A549 (cell line): Measurements from ENCODE around the gene ARID5B. TPM values are rescaled to one million over a fixed set of nuclear protein-coding genes. Genes with fewer than 3 reads are reported as not detected.
A peak's percentile ranks its signal among the peaks of the same experiment; 100 is the strongest.

ENCODE experiments used
- ATAC-seq, 2 experiments: fragments of 200-7000 bp in 1 of 2; fragments of >200 bp in 1 of 2; cut with Nextera tagmentation in 1 of 2; cut with Tn5 transposase in 1 of 2; 3 replicates each; pipeline versions ENCODE4 v1.8.0 to v1.9.1; 2018 to 2020; ENCODE audit warnings: mild to moderate bottlenecking in 1 of 2, moderate library complexity in 1 of 2
- CTCF ChIA-PET: fragments of 300-600 bp; sonication (Branson Sonifier 250); formaldehyde crosslinking; extraction: SDS; loops from one replicate; lab custom pipeline; 2021; ENCODE audit warnings: antibody characterized with exemption, inconsistent platforms; lab: Yijun Ruan, JAX
- POLR2A ChIA-PET: fragments of 350-600 bp; formaldehyde crosslinking; extraction: SDS; loops from one replicate; lab custom pipeline; 2021; ENCODE audit warnings: antibody characterized with exemption, inconsistent platforms; lab: Yijun Ruan, JAX
- DNase-seq, 2 experiments: peaks; one replicate each; pipeline versions ENCODE4 v3.0.0 to v3.0.0-alpha.2; 2011 to 2016; ENCODE audit warnings: low read depth in 1 of 2, low spot score in 1 of 2
- FAIRE-seq: peaks from 2 replicates; lab custom pipeline; 2011; peaks lifted over from hg19 to GRCh38; lab: Jason Lieb, UNC
- H3K27ac ChIP-seq, 2 experiments: fragments of >200 bp; sonication (Bioruptor Twin); formaldehyde crosslinking; 3 replicates each; pipeline ENCODE4 v1.5.1; 2016 to 2017
- H3K4me1 ChIP-seq: fragments of >200 bp; sonication (Bioruptor Twin); formaldehyde crosslinking; 3 replicates; pipeline ENCODE4 v1.6.1; 2016
- H3K4me2 ChIP-seq: fragments of >200 bp; sonication (Bioruptor Twin); formaldehyde crosslinking; 3 replicates; pipeline ENCODE4 v1.6.1; 2016
- H3K4me3 ChIP-seq: fragments of >200 bp; sonication (Bioruptor Twin); formaldehyde crosslinking; 3 replicates; pipeline ENCODE4 v1.5.1; 2016
- H3K9me3 ChIP-seq: fragments of >200 bp; sonication (Bioruptor Twin); formaldehyde crosslinking; 3 replicates; pipeline ENCODE4 v1.6.1; 2016
- ATOH8 ChIP-seq: fragments of 250-450 bp; sonication (Bioruptor Pico); IDR thresholded peaks from 2 replicates; pipeline ENCODE4 v1.5.0; 2020; ENCODE audit warnings: low read depth, mild to moderate bottlenecking, moderate library complexity
- BCL3 ChIP-seq: fragments of >200 bp; sonication (Bioruptor Twin); formaldehyde crosslinking; IDR thresholded peaks from 3 replicates; pipeline ENCODE4 v1.6.1; 2016
- CEBPB ChIP-seq, 2 experiments: fragments of >200 bp in 1 of 2; sonication (Bioruptor Twin) in 1 of 2; formaldehyde crosslinking in 1 of 2; IDR thresholded peaks; 2 replicates each; pipeline ENCODE4 v1.6.1; 2012 to 2016
- CHD4 ChIP-seq: fragments of 200-600 bp; sonication (generic); IDR thresholded peaks from 2 replicates; pipeline ENCODE4 v1.6.1; 2016; ENCODE audit warnings: antibody characterized with exemption, mild to moderate bottlenecking, borderline replicate concordance
- CTCF ChIP-seq: fragments of >200 bp; sonication (Bioruptor Twin); formaldehyde crosslinking; IDR thresholded peaks from 3 replicates; pipeline ENCODE4 v1.5.1; 2016
- E2F6 ChIP-seq: IDR thresholded peaks from 2 replicates; pipeline ENCODE4 v1.6.1; 2012; ENCODE audit warnings: low read depth, borderline replicate concordance
- EHF ChIP-seq: fragments of 250-450 bp; sonication (Bioruptor Pico); IDR thresholded peaks from 2 replicates; pipeline ENCODE4 v1.5.0; 2020; ENCODE audit warnings: mild to moderate bottlenecking
- EP300 ChIP-seq, 2 experiments: fragments of >200 bp; sonication (Bioruptor Twin); formaldehyde crosslinking; IDR thresholded peaks; 2 replicates in 1 of 2; 3 replicates in 1 of 2; pipeline ENCODE4 v1.6.1; 2016 to 2017
- GATA3 ChIP-seq: IDR thresholded peaks from 2 replicates; pipeline ENCODE4 v1.6.1; 2012; ENCODE audit warnings: borderline replicate concordance
- HDAC2 ChIP-seq: fragments of 200-600 bp; sonication (generic); IDR thresholded peaks from 2 replicates; pipeline ENCODE4 v1.6.1; 2016
- HEYL ChIP-seq: fragments of 250-450 bp; sonication (Bioruptor Pico); IDR thresholded peaks from 2 replicates; pipeline ENCODE4 v1.8.0; 2021; ENCODE audit warnings: mild to moderate bottlenecking, moderate library complexity
- HOXB13 ChIP-seq: fragments of 250-450 bp; sonication (Bioruptor Pico); IDR thresholded peaks from 2 replicates; pipeline ENCODE4 v1.5.0; 2020; ENCODE audit warnings: low read depth, mild to moderate bottlenecking, moderate library complexity
- HOXB5 ChIP-seq: fragments of 250-450 bp; sonication (Bioruptor Pico); IDR thresholded peaks from 2 replicates; pipeline ENCODE4 v1.5.0; 2020; ENCODE audit warnings: mild to moderate bottlenecking, moderate library complexity
- JUN ChIP-seq, 2 experiments: fragments of >200 bp; sonication (Bioruptor Twin); formaldehyde crosslinking; IDR thresholded peaks; 2 replicates in 1 of 2; 3 replicates in 1 of 2; pipeline ENCODE4 v1.6.1; 2016 to 2017
- MAFK ChIP-seq: fragments of 450-650 bp; IDR thresholded peaks from 2 replicates; pipeline ENCODE4 v1.6.1; 2014; ENCODE audit not compliant: partially characterized antibody
- MAZ ChIP-seq: fragments of 150-350 bp; IDR thresholded peaks from 2 replicates; pipeline ENCODE4 v1.6.1; 2014; ENCODE audit warnings: antibody characterized with exemption, low read depth, low read length, borderline replicate concordance
- MYC ChIP-seq: IDR thresholded peaks from 2 replicates; pipeline ENCODE4 v1.6.1; 2012; ENCODE audit warnings: mild to moderate bottlenecking, inconsistent platforms, low read length, improper control_type of control experiment, borderline replicate concordance
- PBX3 ChIP-seq: IDR thresholded peaks from 2 replicates; pipeline ENCODE4 v1.6.1; 2012
- PHF8 ChIP-seq: fragments of 200-600 bp; sonication (generic); IDR thresholded peaks from 2 replicates; pipeline ENCODE4 v1.6.1; 2016; ENCODE audit warnings: low read depth, mild to moderate bottlenecking, antibody characterized with exemption, moderate library complexity, borderline replicate concordance
- POLR2A ChIP-seq: IDR thresholded peaks from 2 replicates; pipeline ENCODE4 v1.6.1; 2012; ENCODE audit warnings: mild to moderate bottlenecking, low read length
- POLR2AphosphoS2 ChIP-seq: conservative IDR thresholded peaks from 2 replicates; pipeline ENCODE4 v1.6.1; 2012; ENCODE audit warnings: low read length, improper control_type of control experiment, inconsistent platforms
- RARB ChIP-seq: fragments of 250-450 bp; sonication (Bioruptor Pico); IDR thresholded peaks from 2 replicates; pipeline ENCODE4 v1.8.0; 2021; ENCODE audit warnings: mild to moderate bottlenecking, moderate library complexity
- RFX5 ChIP-seq: fragments of 450-650 bp; IDR thresholded peaks from 2 replicates; pipeline ENCODE4 v1.7.1; 2014; ENCODE audit warnings: antibody characterized with exemption, mild to moderate bottlenecking, moderate library complexity
- RNF2 ChIP-seq: fragments of 200-600 bp; sonication (generic); IDR thresholded peaks from 2 replicates; pipeline ENCODE4 v1.6.1; 2016; ENCODE audit warnings: low read depth, mild to moderate bottlenecking, antibody characterized with exemption, moderate library complexity, borderline replicate concordance
- SMC3 ChIP-seq: fragments of >200 bp; sonication (Bioruptor Twin); formaldehyde crosslinking; IDR thresholded peaks from 3 replicates; pipeline ENCODE4 v1.6.1; 2018; ENCODE audit warnings: inconsistent platforms
- SREBF2 ChIP-seq: fragments of 450-650 bp; IDR thresholded peaks from 2 replicates; pipeline ENCODE4 v1.6.1; 2014; ENCODE audit warnings: mild to moderate bottlenecking, moderate library complexity
- TP53 ChIP-seq: fragments of 250-450 bp; sonication (Bioruptor Pico); IDR thresholded peaks from 2 replicates; pipeline ENCODE4 v1.5.0; 2021; ENCODE audit warnings: mild to moderate bottlenecking, moderate library complexity
- USF2 ChIP-seq: fragments of 450-650 bp; IDR thresholded peaks from 2 replicates; pipeline ENCODE4 v1.6.1; 2014; ENCODE audit warnings: antibody characterized with exemption
- ZFP36 ChIP-seq: fragments of 450-650 bp; IDR thresholded peaks from 2 replicates; pipeline ENCODE4 v1.6.1; 2014; ENCODE audit warnings: borderline replicate concordance; ENCODE audit not compliant: partially characterized antibody
- ZNF302 ChIP-seq: fragments of 250-450 bp; sonication (Bioruptor Pico); IDR thresholded peaks from 2 replicates; pipeline ENCODE4 v1.9.0; 2021; ENCODE audit warnings: inconsistent platforms, mild to moderate bottlenecking, moderate library complexity
- ZSCAN20 ChIP-seq: fragments of 250-450 bp; sonication (Bioruptor Pico); IDR thresholded peaks from 2 replicates; pipeline ENCODE4 v1.8.0; 2022; ENCODE audit warnings: mild to moderate bottlenecking, moderate library complexity
- WGBS: methylation state at CpG from one replicate; pipeline ENCODE4 v1.1.6; 2017; ENCODE audit errors: missing lambda C conversion rate; 5-methylcytosine and 5-hydroxymethylcytosine counted together
- polyA plus RNA-seq, 4 experiments: library from polyadenylated mRNA; depleted of rRNA in 3 of 4; stranded (reverse); fragments of >200 nt; fragmentation: RNase III in 1 of 4; extraction: RNeasy Plus Mini Kit Qiagen cat#74134 plus additional on column Dnase treatment in 1 of 4; gene quantifications; 2 replicates in 3 of 4; 3 replicates in 1 of 4; pipeline ENCODE4 v1.2.3, GENCODE V29; 2011 to 2017

ARID5B gene
- polyA plus RNA-seq, 2 of the 4 experiments (the other 2 are of a cell fraction) = 0.75 to 1.6 TPM

- peak overlapping the region; percentile 63 to 74; a peak in 5 of 6 replicates for H3K27ac ChIP-seq
- no peak overlapping the region for H3K4me3 ChIP-seq
- CTCF ChIA-PET = interaction anchor here (0.6 to 5.5 kb wide), 4 partner anchors 8 to 1045 kb away, joined by 3 to 62 read pairs (median 12); no protein-coding TSS in a partner anchor
- no peak for DNase-seq
- no peaks in the 10 kb centered on the region for H3K9me3 ChIP-seq
- no peak for ATAC-seq
- FAIRE-seq = no peak
- peak overlapping the region; percentile 34 for H3K4me2 ChIP-seq
- WGBS = 94% methylated on average over 4 of the region's 4 CpGs
- H3K4me1 ChIP-seq = peaks cover 63% of the 10 kb centered on the region
- POLR2A ChIA-PET = no interaction called here
- TF ChIP-seq POLR2AphosphoS2 = no peak
- no peak for TF ChIP-seq MAFK
- no peak for TF ChIP-seq HOXB5
- TF ChIP-seq PHF8 = no peak
- no peak for TF ChIP-seq GATA3
- no peak for TF ChIP-seq HOXB13 (CRISPR knock-in tag)
- no peak for TF ChIP-seq TP53 (CRISPR knock-in tag)
- no peak for TF ChIP-seq HDAC2
- TF ChIP-seq ATOH8 (CRISPR knock-in tag) = no peak
- no peak for TF ChIP-seq EP300 (IDR thresholded peaks at IDR 0.05)
- TF ChIP-seq SREBF2 = no peak
- TF ChIP-seq POLR2A = no peak
- TF ChIP-seq E2F6 = no peak
- TF ChIP-seq EHF (CRISPR knock-in tag) = no peak
- no peak for TF ChIP-seq RARB (CRISPR knock-in tag)
- no peak for TF ChIP-seq MYC
- TF ChIP-seq PBX3 = no peak
- no peak for TF ChIP-seq ZFP36
- no peak for TF ChIP-seq SMC3
- no peak for TF ChIP-seq RNF2
Observed at GRCh38 chr10:62046522-62047227, 145.2 kb downstream of the ARID5B start.

GRCh38 chr10:62047228-62047892, 145.9 kb downstream of the ARID5B start:
- ChIA-PET CTCF (interaction anchor here (0.5 to 5.5 kb wide), 3 partner anchors 8 to 198 kb away, joined by 3 to 62 read pairs (median 21); no protein-coding TSS in a partner anchor), POLR2A (interaction anchor here (0.6 kb wide), 1 partner anchor 55 kb away, joined by 3 read pairs; no protein-coding TSS in a partner anchor)
- DNase-seq (no peak), FAIRE-seq (no peak), ATAC-seq (no peak)
- TF ChIP-seq BCL3 (no peak), CEBPB (IDR thresholded peaks at IDR 0.05) (no peak), TP53 (CRISPR knock-in tag) (no peak), POLR2AphosphoS2 (no peak), USF2 (no peak), ZNF302 (CRISPR knock-in tag) (no peak), ZSCAN20 (CRISPR knock-in tag) (no peak), SREBF2 (no peak), CHD4 (no peak), HEYL (CRISPR knock-in tag) (no peak), POLR2A (no peak), MAZ (no peak), CTCF (no peak), SMC3 (no peak), JUN (IDR thresholded peaks at IDR 0.05) (no peak), RFX5 (no peak)
- 93% methylated on average over 3 of the region's 3 CpGs for WGBS
- Histone ChIP-seq H3K4me2 (peak overlapping the region; percentile 86; the same call in 2 of the 3 replicates), H3K9me3 (no peaks in the 10 kb centered on the region), H3K4me1 (peaks cover 65% of the 10 kb centered on the region), H3K4me3 (no peak overlapping the region), H3K27ac (peak overlapping the region; percentile 63 to 74; a peak in 5 of 6 replicates)
